Activated CD4-positive, alpha-beta T cell treated with anti-CD3 and anti-CD28 coated beads for 48 hours (primary cell): Measurements from ENCODE around the gene CEP70.

Experiments
- DNase-seq: peaks from one replicate; pipeline ENCODE4 v3.0.0-alpha.2; 2020

The CEP70 gene

DNA sequence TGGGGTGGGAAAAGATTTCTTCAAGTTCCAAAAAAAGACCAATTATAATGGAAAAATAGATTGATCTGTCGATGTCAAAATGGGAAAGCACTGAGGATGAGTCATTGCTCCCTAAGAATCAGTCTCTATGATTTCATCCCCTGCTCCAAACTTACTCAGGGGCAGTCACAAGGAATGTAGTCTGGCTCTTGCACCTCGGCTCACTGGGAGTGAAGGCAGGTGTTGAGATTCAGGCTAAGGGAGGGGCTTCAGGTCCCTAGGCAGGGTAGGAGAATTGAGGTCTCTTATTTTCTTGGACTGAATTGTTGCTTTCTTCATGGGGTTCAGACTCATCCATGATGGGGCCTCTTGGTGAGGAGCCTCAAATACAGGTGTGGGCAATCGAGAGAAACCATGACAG is 145.4 kb downstream of the CEP70 start:
- no peak for DNase-seq

DNA sequence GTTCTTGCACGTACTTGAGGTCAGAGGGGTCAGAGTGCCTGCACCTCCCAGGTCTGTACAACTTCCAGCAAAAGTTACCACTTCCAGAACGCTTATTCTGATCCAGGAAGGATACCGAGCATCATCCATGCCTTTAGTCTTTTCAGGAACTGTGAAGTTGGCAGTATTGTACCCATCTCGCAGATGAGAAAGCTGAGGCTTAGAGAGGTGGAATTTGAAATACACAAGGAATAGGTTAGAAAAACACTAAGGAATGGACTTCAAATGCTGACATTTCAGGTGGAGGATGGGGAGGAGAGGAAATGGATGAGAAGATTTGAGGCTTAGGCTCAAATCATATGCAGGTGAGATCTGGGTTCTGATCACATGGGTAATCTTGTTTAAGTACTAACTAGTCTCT is 148.4 kb downstream of the CEP70 start:
- DNase-seq, result no peak

DNA sequence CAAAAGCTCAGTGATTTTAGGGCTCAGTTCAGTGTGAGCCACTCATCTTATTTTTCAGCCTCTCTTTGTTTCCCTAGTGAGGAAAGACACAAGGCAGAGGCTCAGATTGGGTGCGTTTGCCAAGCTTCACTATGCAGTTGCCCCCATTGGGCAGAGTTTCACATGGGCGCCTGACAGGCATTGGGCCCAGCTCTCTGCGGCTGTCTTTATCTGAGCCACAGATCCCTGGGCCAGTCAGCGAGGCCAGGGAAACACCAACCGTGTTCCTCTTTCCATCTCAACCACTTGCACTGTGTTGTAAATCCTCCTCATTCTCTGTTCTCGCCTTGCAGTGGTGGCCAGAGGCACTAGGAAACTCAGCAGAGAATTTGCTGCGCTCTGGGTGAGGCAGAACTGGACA is 148.8 kb downstream of the CEP70 start:
- no peak for DNase-seq
